GM21526 (cell line): ENCODE results near the gene LAG3.

Source experiments
- ATAC-seq: cut with Tn5 transposase; IDR thresholded peaks from one replicate; pipeline ENCODE4 v1.9.1; 2021; ENCODE audit warnings: moderate library complexity; ENCODE audit not compliant: unreplicated experiment, low FRiP score

LAG3 gene

DNA sequence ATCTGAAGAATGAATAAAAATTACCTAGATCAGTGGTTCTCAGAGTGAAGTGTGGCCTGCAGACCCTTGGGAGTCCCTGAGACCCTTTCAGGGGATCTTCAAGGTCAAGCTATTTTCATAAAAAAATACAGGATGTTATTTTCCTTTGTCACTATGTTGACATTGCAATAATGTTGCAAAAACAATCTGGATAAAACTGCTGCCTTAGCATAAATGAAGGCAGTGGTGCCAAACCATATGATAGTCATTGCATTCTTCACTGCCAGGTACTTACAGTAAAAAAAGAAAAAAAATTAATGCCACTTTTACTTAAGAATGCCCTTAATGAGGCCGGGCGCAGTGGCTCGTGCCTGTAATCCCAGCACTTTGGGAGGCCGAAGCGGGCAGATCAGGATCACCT lies 15.0 kb downstream of the LAG3 start:
- no peak for ATAC-seq

DNA sequence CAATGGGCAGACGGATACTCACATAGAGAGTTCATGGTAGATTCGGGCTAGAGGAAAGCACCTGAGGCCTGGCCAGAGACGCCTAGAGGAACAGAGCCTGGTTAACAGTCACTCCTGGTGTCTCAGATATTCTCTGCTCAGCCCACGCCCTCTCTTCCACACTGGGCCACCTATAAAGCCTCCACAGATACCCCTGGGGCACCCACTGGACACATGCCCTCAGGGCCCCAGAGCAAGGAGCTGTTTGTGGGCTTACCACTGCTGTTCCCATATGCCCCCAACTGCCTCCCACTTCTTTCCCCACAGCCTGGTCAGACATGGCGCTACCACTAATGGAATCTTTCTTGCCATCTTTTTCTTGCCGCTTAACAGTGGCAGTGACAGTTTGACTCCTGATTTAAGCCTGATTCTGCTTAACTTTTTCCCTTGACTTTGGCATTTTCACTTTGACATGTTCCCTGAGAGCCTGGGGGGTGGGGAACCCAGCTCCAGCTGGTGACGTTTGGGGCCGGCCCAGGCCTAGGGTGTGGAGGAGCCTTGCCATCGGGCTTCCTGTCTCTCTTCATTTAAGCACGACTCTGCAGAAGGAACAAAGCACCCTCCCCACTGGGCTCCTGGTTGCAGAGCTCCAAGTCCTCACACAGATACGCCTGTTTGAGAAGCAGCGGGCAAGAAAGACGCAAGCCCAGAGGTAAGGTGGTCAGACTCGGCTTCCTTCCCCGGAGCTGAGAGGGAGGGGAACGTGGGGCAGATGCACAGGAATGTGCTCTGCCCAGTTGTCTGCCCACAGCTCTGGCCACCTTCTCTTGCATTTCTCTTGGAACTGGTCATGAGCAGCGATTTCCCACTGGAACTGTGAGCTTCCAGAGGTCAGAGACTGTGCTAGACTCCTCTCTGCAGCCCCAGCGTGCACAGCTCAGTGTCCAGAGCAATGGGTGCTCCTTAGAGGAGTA lies 16.9 kb downstream of the LAG3 start, which contains the start of gene CD4:
CD4 (plus strand) TSS at position 557 of the 953 bp plus-strand sequence. CDS start 10,611 bp downstream, outside the sequence.
- no peak for ATAC-seq

DNA sequence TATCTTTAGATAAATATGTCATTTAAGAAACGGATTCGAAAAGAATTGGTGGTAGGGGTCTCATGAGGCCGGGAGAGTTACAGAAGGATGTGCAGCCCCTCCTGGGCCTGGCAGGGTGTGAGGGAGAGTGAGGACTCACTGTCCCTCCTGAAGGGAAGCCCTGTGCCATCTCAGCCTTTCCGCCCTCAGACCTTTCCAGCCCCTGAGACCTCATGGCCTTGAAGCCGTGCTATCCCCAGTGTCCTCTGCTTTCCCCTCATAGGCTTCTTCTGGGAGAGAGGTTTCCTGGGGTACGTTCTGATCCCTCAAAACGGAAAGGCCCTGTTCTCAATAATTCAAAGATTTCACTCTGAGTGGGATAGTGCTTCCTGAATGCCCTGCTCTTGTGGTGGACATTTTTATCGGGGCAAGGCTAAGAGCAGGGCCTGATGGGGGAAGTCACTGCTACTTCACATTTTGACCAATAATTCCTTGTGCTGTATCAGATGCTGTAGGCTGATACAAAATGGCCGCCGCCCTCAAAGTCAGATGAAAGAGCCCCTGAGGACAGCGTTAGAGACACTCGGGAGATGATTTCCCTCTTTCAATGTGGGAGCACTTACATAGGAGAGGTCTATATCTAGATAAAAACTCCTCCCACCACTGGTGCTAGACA lies 18.3 kb downstream of the LAG3 start:
- no peak for ATAC-seq

DNA sequence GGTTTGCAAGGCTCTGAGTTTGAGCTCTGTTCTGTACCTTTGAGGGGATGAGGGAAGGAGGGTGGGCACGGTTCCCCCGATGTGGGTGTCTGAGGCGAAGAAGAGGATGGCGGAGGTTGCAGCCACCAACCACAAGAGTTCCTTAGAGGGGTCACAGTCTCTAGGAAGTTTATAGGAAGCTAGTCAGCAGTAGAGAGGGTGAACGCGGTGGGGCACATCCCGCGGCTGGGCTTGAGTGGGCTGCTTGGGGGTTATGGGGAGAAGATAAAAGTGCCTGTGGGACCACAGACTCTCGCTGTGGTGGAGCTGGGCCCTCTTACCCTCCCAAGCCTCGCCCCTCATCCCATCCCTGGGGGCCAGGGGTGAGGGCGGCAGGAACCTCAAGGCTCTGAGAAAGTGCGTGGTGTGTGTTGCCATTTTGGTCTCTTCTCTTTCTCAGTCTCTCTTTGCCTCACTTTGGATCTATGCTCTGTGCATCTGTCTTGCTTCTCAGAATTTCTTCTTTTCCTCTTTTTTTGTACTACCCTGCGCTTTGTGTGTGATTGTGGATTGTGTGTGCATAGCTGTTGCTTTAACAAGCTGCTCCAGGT lies 19.7 kb downstream of the LAG3 start:
- no peak for ATAC-seq

DNA sequence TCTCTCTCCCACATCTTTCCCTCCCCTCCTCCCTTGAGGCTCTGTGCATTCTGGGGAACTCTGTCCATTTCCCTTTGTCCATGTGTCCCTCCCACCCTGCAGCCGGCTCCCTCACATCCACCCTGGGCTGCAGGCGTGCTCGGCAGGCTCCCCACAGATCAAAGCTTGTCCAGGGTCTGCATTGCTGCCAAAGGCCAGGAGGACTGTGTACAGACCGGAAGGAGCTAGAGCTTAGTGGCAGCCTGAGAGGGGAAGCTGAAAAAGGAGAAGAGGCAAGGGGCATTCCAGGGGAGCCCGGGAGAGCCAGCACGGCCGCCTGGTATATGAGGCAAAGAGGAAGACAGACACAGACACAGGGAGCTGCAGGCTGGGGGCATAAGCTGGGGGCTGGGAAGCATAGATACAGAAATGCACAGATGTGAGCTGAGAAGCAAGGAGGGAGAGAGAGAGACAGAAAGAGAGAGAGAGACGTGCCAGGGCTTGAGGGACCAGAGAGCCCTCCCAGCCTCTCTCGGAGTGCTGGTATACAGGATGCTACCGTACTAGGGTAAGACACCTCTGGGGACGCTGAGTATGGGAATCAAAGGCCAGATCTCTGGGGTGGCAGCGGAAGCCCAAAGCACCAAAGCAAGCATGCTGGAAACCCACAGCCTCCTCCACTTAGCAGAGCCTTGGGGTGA lies 20.3 kb downstream of the LAG3 start:
- no peak for ATAC-seq

DNA sequence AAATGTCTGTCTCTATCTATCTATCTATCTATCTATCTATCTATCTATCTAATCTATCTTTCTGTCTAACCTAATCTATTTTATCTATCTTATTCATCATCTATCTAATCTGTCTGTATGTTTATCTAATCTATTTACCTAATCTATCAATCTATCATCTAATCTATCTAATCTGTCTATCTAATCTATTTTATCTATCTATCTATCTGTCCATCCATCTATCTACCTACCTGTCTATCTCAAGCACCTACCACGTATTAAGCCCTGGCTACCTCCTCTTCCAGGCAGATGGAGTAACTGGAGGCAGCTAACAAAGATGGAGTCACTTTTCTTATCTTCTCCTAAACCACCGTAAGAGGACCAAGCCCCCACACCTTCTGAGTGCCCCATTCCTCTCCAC lies 22.8 kb downstream of the LAG3 start:
- ATAC-seq: no peak

DNA sequence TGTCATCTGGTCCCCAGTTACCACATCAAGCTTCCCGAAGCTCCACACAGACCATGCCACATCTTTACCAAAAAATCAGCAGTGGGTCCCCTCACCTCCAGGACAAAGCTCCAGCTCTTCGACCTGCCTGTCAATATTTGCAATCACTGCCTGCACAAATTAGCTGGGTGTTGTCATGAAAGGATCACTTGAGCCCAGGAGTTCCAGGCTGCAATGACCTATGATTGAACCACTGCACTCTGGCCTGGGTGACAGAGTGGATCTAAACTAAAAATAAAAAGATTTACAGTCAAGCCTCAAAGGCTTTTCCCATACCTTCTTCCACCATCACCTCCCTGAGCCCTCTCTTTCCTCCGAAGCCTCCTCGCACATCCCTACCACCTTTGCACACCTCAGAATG lies 24.3 kb downstream of the LAG3 start:
- ATAC-seq: no peak

DNA sequence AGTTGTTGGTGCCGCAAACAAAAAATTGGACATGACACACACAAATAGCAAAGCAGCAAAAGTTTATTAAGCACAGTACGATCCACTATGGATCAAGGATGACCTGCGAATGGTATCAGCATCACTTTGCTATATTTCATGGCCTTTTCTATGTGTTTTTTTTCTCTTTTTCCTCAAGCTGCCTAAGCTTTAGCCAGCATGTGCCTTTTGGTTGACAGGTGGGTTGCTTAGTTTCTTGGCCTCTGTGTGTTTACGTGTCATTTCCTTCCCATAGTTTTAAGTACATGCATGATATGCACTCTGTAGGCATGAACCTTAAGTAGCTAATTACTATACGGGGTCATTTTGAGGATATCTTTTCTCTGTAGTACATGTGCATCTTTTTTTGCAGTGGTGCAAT lies 26.8 kb downstream of the LAG3 start:
- ATAC-seq: no peak

DNA sequence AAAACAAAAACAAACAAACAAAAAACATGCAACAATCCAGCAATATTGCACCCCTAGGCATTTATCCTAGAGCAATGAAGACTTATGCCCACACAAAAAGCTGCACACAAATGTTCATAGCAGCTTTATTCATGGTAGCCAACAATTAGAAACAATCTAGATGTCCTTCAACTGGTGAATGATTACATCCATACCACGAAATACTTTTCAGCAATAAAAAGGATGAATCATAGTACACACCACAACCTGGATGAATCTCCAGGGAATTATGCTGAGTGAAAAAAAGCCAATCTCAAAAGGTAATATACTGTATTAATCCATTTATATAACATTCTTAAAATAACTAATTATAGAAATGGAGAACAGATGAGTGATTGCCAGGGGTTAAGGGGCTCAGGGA lies 34.9 kb downstream of the LAG3 start:
- no peak for ATAC-seq

DNA sequence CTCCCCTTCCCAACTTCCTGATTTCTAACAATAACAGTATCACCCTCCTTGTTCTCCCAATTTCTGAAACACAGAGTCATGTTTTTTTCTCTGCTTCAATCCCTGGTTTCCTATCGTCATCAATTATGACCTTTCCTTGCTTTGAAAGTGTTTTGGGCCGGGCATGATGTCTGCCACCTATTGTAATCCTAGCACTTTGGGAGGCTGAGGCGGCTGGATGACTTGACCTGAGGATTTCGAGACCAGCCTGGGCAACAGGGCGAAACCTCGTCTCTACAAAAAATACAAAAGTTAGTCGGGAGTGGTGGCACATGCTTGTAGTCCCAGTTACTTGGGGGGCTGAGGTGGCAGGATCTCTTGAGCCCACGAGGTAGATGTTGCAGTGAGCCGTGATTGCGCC lies 36.7 kb downstream of the LAG3 start:
- ATAC-seq: no peak

DNA sequence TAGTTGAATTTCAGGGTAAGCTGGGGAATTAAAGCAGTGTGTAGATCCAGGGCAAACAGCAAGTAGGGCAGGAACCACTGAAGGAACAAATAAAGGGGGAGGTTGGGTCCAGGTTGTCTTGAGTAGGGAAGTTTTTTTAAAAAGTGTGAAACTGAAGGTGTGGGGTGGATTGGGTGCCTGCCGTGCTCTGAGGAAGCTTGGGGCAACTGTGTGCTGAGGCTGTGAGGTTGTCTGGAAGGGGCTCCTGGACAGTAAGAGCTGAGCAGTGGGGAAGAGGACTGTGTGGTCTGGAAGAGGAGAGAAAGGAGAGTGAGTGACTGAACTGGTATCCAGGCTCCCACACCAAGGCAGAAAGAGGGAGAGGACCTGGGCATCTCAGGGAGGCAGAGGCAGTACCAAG lies 38.4 kb downstream of the LAG3 start:
- no peak for ATAC-seq

DNA sequence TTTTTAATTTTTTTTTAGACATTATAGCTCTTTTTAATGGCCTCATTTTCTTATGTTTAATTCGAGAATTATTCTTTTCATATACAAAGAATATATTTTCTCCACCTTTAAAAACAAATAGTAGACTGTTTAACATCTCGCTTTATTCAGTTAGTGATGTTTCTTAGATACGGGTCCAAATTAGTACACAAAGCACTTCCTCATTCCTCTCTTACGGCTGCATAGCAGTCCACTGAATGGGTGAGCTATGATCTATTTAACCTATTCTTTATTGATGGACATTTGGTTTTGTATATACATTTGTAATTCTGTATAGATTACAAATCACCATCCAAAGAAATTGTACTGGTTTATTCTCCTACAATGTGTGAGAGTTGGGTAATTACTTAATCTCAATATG lies 41.0 kb downstream of the LAG3 start:
- ATAC-seq: no peak

DNA sequence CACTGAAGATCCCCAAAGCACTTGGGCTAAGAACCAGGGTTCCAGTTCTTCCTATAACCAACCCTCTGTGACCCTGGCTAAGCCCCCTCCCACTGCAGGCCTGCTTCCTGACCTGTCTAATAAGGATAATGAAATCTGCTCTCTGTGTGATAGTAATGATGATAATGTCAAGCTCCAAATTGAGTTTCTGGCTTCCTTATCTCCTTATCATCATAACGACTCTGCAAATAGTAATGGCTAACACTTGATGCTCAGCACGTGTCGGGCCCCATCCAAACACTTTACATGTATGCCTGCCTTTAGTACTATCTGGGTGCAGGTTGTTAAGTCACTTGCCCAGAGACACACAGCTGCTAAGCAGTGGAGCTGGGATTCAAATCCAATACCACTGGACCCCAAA lies 44.3 kb downstream of the LAG3 start:
- no peak for ATAC-seq

DNA sequence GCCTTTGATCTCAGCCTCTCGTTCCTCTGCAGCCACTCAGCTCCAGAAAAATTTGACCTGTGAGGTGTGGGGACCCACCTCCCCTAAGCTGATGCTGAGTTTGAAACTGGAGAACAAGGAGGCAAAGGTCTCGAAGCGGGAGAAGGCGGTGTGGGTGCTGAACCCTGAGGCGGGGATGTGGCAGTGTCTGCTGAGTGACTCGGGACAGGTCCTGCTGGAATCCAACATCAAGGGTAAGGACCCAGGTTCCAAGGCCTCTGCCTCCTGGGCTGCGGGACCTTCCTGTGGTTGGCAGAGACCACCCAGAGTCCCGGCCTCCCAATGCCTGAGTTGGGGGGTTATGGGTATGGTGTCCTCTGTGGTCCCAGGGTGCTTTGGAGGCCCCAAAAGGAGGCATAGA lies 44.8 kb downstream of the LAG3 start:
- no peak for ATAC-seq

DNA sequence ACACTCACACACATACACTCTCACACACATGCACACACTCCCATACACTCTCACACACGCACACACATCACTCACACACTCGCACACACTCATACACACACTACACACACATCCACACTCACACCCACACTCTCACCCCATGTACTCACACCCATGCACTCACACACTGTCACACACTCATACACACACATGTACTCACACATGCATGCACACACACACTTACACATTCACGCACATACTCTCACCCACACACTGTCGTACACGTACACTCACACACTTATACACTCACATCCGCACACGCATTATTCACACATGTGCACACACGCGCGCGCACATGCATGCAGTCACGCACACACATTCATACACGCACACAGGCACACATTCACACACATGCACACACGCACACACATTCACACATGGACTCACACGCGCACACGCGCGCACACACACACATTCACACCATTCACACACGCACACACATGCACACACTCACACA lies 45.4 kb downstream of the LAG3 start:
- ATAC-seq: no peak

DNA sequence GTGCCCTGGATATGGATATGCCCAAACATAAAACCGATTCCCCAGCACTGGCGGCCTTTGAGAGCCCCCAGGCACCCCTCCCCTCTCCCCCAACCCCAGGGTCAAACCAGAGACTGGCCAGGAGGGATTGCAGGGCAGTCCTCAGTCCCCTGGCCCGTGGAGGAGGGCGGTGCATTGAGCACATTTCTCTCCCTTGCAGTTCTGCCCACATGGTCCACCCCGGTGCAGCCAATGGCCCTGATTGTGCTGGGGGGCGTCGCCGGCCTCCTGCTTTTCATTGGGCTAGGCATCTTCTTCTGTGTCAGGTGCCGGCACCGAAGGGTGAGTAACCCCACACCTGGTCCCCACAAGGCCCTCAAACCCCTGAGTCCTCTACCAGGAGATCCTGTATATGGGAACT lies 45.9 kb downstream of the LAG3 start:
- ATAC-seq: no peak

DNA sequence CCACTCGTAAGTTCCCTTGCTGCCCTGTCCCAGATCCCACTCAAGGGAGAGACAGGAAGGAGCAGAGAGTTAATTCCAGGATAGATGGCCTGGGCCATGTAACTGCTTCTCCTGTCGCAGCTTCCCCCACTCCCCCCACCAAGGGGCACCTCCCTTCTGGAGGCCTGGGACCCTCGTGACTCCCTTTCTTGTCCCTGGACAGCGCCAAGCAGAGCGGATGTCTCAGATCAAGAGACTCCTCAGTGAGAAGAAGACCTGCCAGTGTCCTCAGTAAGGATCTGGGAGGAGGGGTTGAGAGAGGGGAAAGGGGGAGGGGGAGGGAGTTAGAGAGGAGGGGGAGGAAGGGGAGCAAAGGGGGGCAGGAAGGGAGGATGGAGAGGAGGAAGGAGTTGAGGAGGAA lies 46.3 kb downstream of the LAG3 start:
- no peak for ATAC-seq

DNA sequence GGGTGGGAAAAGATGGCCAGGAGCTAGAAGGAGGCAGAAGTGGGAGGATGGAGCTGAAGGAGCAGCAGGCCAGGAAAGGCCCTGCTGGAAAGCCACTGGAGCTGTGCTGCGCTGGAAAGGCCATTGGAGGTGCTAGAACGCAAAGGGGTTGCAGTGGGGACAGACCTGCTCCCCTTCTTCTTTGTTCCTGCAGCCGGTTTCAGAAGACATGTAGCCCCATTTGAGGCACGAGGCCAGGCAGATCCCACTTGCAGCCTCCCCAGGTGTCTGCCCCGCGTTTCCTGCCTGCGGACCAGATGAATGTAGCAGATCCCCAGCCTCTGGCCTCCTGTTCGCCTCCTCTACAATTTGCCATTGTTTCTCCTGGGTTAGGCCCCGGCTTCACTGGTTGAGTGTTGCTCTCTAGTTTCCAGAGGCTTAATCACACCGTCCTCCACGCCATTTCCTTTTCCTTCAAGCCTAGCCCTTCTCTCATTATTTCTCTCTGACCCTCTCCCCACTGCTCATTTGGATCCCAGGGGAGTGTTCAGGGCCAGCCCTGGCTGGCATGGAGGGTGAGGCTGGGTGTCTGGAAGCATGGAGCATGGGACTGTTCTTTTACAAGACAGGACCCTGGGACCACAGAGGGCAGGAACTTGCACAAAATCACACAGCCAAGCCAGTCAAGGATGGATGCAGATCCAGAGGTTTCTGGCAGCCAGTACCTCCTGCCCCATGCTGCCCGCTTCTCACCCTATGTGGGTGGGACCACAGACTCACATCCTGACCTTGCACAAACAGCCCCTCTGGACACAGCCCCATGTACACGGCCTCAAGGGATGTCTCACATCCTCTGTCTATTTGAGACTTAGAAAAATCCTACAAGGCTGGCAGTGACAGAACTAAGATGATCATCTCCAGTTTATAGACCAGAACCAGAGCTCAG lies 47.0 kb downstream of the LAG3 start:
- ATAC-seq: no peak

DNA sequence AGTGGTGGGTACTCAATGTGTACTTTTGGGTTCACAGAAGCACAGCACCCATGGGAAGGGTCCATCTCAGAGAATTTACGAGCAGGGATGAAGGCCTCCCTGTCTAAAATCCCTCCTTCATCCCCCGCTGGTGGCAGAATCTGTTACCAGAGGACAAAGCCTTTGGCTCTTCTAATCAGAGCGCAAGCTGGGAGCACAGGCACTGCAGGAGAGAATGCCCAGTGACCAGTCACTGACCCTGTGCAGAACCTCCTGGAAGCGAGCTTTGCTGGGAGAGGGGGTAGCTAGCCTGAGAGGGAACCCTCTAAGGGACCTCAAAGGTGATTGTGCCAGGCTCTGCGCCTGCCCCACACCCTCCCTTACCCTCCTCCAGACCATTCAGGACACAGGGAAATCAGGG lies 47.8 kb downstream of the LAG3 start:
- ATAC-seq: no peak
